ENCODE results near the gene ITGB2. TPM values are rescaled to one million over a fixed set of nuclear protein-coding genes. Genes with fewer than 3 reads are reported as not detected.
A peak's percentile ranks its signal among the peaks of the same experiment; 100 is the strongest.

Gene ITGB2
- total and polyA plus RNA-seq, 2 donors from 2014 or later = 9.5 to 111 TPM

- no peaks in the 10 kb centered on the region for H3K27me3 ChIP-seq (ENCODE audit: control insufficient read depth, insufficient read depth, low read length)
- H3K9ac ChIP-seq (ENCODE audit: low read length in 3 of 3) = no peak overlapping the region
- intact Hi-C loops (cut with DNase I) = no loop called here
- FAIRE-seq = no peak
- DNase-seq = peak in 1 of 5 donors; percentile 69
- no peaks in the 10 kb centered on the region for H3K9me3 ChIP-seq (ENCODE audit: control insufficient read depth in 2 of 3, insufficient read depth in 1 of 3, low read length in 3 of 3)
- no peak for TF ChIP-seq CTCF (IDR thresholded peaks at IDR 0.05; ENCODE audit: borderline replicate concordance, extremely low read depth, insufficient read depth)
- H3K36me3 ChIP-seq (ENCODE audit: control insufficient read depth in 2 of 3, insufficient read depth in 3 of 3, low read length in 3 of 3) = peaks cover 0 to 50% (median 30%) of the 10 kb centered on the region in 3 donors
- no peaks in the 10 kb centered on the region for H3K4me1 ChIP-seq (ENCODE audit: control insufficient read depth in 2 of 3, insufficient read depth in 2 of 3, low read depth in 1 of 3, low read length in 3 of 3)
- no peak overlapping the region for H3K27ac ChIP-seq (ENCODE audit: low read depth in 2 of 2, low read length in 2 of 2)
- H3K4me3 ChIP-seq (ENCODE audit: low read length in 3 of 3) = no peak overlapping the region
These were observed 62.4 kb downstream of the ITGB2 start for GRCh38 chr21:44858291-44858690.

GRCh38 chr21:44857127-44857892, 63.4 kb downstream of the ITGB2 start:
- Histone ChIP-seq H3K4me1 (ENCODE audit: control insufficient read depth in 2 of 3, insufficient read depth in 2 of 3, low read depth in 1 of 3, low read length in 3 of 3) (no peaks in the 10 kb centered on the region), H3K4me3 (ENCODE audit: low read length in 3 of 3) (no peak overlapping the region), H3K9ac (ENCODE audit: low read length in 3 of 3) (no peak overlapping the region), H3K36me3 (ENCODE audit: control insufficient read depth in 2 of 3, insufficient read depth in 3 of 3, low read length in 3 of 3) (peaks cover 0 to 49% (median 33%) of the 10 kb centered on the region in 3 donors), H3K27me3 (ENCODE audit: control insufficient read depth, insufficient read depth, low read length) (no peaks in the 10 kb centered on the region), H3K27ac (ENCODE audit: low read depth in 2 of 2, low read length in 2 of 2) (no peak overlapping the region), H3K9me3 (ENCODE audit: control insufficient read depth in 2 of 3, insufficient read depth in 1 of 3, low read length in 3 of 3) (no peaks in the 10 kb centered on the region)
- FAIRE-seq = no peak
- TF ChIP-seq CTCF (IDR thresholded peaks at IDR 0.05; ENCODE audit: borderline replicate concordance, extremely low read depth, insufficient read depth) = no peak
- peak in 1 of 5 donors; percentile 53 for DNase-seq
- intact Hi-C loops (cut with DNase I) = no loop called here

- DNase-seq = peak in 1 of 5 donors; percentile 63
- no peak for FAIRE-seq
- H3K9me3 ChIP-seq (ENCODE audit: control insufficient read depth in 2 of 3, insufficient read depth in 1 of 3, low read length in 3 of 3) = no peaks in the 10 kb centered on the region
- H3K27ac ChIP-seq (ENCODE audit: low read depth in 2 of 2, low read length in 2 of 2) = no peak overlapping the region
- no peak overlapping the region for H3K9ac ChIP-seq (ENCODE audit: low read length in 3 of 3)
- peaks cover 0 to 7% (median 0%) of the 10 kb centered on the region in 3 donors for H3K4me1 ChIP-seq (ENCODE audit: control insufficient read depth in 2 of 3, insufficient read depth in 2 of 3, low read depth in 1 of 3, low read length in 3 of 3)
- H3K36me3 ChIP-seq (ENCODE audit: control insufficient read depth in 2 of 3, insufficient read depth in 3 of 3, low read length in 3 of 3) = peaks cover 0 to 44% (median 31%) of the 10 kb centered on the region in 3 donors
- H3K4me3 ChIP-seq (ENCODE audit: low read length in 3 of 3) = no peak overlapping the region
- TF ChIP-seq CTCF (IDR thresholded peaks at IDR 0.05; ENCODE audit: borderline replicate concordance, extremely low read depth, insufficient read depth) = no peak
- intact Hi-C loops (cut with DNase I) = no loop called here
- H3K27me3 ChIP-seq (ENCODE audit: control insufficient read depth, insufficient read depth, low read length) = no peaks in the 10 kb centered on the region
These were observed 64.6 kb downstream of the ITGB2 start for GRCh38 chr21:44856131-44856530.

Measured in kidney (tissue), 14 donors.